ENCODE data around the gene DEPDC5.

DNA sequence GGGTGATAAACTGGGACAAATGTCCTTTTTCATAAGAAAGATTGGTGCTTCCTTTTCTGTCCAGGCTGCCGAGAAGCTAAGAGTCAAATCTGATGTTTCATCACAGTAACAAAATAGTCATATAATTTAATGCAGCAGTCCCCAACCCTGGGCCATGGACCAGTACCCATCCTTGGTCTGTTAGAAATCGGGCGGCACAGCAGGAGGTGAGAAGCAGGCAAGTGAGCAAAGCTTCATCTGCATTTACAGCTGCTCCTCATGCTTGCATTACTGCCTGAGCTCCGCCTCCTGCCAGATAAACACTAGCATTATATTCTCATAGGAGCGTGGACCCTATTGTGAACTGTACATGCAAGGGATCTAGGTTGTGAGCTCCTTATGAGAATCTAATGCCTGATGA is 30.1 kb upstream of the DEPDC5 start:
- TF ChIP-seq, protein P1, sequence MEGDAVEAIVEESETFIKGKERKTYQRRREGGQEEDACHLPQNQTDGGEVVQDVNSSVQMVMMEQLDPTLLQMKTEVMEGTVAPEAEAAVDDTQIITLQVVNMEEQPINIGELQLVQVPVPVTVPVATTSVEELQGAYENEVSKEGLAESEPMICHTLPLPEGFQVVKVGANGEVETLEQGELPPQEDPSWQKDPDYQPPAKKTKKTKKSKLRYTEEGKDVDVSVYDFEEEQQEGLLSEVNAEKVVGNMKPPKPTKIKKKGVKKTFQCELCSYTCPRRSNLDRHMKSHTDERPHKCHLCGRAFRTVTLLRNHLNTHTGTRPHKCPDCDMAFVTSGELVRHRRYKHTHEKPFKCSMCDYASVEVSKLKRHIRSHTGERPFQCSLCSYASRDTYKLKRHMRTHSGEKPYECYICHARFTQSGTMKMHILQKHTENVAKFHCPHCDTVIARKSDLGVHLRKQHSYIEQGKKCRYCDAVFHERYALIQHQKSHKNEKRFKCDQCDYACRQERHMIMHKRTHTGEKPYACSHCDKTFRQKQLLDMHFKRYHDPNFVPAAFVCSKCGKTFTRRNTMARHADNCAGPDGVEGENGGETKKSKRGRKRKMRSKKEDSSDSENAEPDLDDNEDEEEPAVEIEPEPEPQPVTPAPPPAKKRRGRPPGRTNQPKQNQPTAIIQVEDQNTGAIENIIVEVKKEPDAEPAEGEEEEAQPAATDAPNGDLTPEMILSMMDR (IDR thresholded peaks at IDR 0.05 in 4 of 5, conservative IDR thresholded peaks at IDR 0.05 in 1 of 5) = no peak
- TF ChIP-seq POLR2A (IDR thresholded peaks at IDR 0.05) = no peak

All from gastrocnemius medialis (tissue), 4 donors.